HG02623 (cell line): Measurements from ENCODE around the gene GNAT2.
"Not testable (repeated sequence)": the region's sequence is repeated elsewhere in the genome, so short reads cannot be mapped to it uniquely, and the experiment has no call there.

Experiments used
- ATAC-seq: cut with Tn5 transposase; IDR thresholded peaks from one replicate; pipeline ENCODE4 v1.9.1; 2021; ENCODE audit warnings: moderate library complexity; ENCODE audit not compliant: unreplicated experiment

Gene GNAT2

GRCh38 chr1:109619576-109620400 lies at the start of gene GNAT2, which contains the start of gene AMPD2:
Gene GNAT2, minus strand, starts transcription at chr1:109619616. Its CDS starts 6,746 bp downstream, at chr1:109612870.
Gene AMPD2, plus strand, starts transcription at chr1:109619837. Its CDS starts 1,339 bp downstream, at chr1:109621176.
- ATAC-seq: peak; percentile 56

GRCh38 chr1:109668123-109668775 lies 48.8 kb upstream of the GNAT2 start:
- no peak for ATAC-seq

DNA sequence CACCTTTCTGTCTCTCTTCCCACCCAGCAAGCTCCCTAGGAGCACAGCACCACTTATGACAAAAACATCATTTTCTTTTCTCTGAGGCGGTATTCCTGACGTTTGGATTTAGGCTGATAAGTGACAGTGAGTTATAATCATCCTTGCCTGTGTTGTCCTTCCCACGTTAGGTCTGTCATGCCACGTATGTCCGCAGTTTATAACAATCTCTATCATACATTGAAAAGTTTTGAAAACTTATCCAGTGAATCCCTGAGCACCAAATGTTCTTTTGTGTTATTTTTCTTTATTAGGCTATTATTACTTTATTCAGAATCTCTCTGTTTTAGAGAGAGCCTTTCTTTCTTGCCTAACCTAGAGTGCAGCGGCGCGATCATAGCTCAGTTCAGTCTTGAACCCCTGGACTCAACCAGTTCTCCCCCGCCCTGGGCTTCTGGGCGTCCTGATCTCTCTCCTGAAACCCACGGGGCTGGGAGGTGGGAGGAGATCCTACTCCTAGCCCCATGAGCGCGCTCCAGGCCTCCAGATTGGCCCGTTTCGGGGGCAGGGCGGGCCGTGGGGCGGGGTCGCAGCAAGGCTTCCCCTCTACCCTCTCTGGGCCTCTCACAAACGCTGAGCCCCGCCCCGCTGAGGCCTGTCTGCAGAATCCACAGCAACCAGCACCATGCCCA lies 48.2 kb upstream of the GNAT2 start, which contains the start of gene GSTM2:
Gene GSTM2, plus strand, starts transcription at position 606 of the 671 bp plus-strand sequence. Its CDS starts 59 bp downstream, at position 665.
- peak; percentile 97 for ATAC-seq

- no peak for ATAC-seq
Measured at GRCh38 chr1:109664671-109665070, 45.3 kb upstream of the GNAT2 start.

GRCh38 chr1:109661391-109661790 lies 42.0 kb upstream of the GNAT2 start:
- ATAC-seq: no peak

GRCh38 chr1:109660691-109661026 lies 41.2 kb upstream of the GNAT2 start:
- not testable (repeated sequence) for ATAC-seq

GRCh38 chr1:109659997-109660690 lies 40.7 kb upstream of the GNAT2 start:
- ATAC-seq: no peak

- no peak for ATAC-seq
Measured at GRCh38 chr1:109659145-109659544, 39.7 kb upstream of the GNAT2 start.

DNA sequence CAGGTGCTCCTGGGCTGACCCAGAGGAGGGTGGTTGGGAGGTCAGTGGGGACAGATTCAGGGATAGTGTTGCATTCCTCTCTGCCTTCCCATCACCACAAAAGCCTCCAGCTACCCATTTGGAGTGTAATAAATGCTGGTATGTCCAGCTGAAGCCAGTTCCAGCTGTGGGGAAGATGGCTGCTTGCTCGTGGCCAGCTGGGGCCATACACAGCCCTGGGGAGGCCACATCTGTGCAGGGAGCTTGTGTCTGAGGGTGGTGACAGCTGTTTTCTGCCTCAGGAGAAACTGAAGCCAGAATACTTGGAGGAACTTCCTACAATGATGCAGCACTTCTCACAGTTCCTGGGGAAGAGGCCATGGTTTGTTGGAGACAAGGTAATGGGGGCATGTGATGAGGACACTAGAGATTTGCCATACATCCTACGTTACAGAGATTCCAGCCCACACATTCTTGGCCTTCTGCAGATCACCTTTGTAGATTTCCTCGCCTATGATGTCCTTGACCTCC lies 39.2 kb upstream of the GNAT2 start:
- ATAC-seq: no peak

DNA sequence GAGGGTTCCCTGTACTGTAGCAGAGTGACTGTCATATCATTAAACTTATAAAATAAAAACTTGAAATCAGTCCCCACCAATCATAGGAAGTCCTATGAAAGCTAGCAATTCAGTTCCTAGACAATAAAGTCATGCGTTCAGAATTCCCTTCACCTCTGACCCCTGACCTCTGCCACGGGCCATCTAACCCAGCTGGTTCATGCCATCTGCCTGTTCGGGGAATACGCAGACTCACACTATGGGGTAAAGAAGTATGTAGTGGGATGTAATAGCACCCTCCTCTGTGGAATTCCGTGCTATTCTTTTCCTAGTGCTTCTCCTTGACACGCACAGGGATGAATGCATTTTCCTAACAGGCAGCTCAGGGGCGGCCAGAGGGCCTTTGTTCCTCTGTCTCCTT lies 38.6 kb upstream of the GNAT2 start:
- no peak for ATAC-seq

DNA sequence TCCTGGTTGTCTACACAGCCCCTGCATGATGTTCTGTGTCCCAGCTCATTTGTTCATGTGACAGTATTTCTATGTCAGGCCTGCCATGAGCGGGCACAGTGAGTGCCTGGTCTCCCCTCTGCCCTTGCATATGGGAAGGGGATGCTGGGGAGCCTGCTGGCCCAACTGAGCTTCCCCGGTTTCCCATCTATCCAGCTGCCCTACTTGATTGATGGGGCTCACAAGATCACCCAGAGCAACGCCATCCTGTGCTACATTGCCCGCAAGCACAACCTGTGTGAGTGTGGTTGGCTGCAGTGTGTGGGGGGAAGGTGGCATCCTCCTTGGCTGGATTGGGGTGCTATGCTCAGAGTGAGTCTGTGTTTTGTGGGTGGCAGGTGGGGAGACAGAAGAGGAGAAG lies 38.0 kb upstream of the GNAT2 start:
- no peak for ATAC-seq

GRCh38 chr1:109655615-109656519 lies 36.5 kb upstream of the GNAT2 start, which contains the start of gene GSTM4:
Gene GSTM4, plus strand, starts transcription at chr1:109656099. Its CDS starts 291 bp downstream, at chr1:109656390.
- peak; percentile 93 for ATAC-seq

- no peak for ATAC-seq
Measured at GRCh38 chr1:109654519-109654918, 35.1 kb upstream of the GNAT2 start.

- ATAC-seq: no peak
Measured at GRCh38 chr1:109653306-109653705, 33.9 kb upstream of the GNAT2 start.

- ATAC-seq: no peak
Measured at GRCh38 chr1:109652402-109652801, 33.0 kb upstream of the GNAT2 start.

DNA sequence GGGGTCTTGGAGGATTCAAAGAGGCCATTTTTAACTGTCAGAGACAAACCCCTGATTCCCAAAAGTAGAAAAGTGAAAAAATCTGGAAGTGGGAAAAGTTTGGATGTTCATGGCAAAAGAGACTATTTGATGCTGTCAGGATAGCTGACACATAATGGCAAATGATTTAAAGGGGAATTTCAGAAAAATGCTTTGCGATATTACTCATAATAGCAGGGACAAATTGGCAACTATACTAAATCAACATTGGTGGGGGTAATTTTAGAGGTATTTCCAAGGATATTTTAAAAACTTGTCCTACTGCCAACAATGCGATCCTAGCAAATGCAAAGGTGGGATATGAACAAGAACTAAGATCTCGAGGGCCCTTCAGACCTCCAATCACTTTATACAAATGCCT lies 31.2 kb upstream of the GNAT2 start:
- ATAC-seq: no peak

DNA sequence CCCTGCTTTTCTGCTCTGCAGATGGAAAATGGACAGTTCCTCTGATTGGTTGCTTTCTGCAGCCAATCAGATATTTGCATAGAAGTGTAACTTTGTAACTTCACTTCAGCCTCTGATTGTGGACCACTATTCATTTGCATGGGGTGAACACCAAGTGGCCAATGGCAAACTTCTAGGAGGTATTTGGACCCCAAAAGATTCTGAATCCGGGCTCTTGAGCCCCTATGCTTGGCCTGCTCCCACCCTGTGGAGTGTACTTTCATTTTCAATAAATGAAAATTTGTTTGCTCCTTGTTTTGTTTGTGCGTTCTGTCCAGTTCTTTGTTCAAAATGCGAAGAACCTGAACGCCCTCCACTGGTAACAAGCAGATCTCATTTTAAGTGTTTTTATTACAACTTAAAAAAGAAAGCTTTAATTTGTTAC lies 30.1 kb upstream of the GNAT2 start:
- ATAC-seq: no peak

- no peak for ATAC-seq
Measured at GRCh38 chr1:109644670-109645069, 25.3 kb upstream of the GNAT2 start.

DNA sequence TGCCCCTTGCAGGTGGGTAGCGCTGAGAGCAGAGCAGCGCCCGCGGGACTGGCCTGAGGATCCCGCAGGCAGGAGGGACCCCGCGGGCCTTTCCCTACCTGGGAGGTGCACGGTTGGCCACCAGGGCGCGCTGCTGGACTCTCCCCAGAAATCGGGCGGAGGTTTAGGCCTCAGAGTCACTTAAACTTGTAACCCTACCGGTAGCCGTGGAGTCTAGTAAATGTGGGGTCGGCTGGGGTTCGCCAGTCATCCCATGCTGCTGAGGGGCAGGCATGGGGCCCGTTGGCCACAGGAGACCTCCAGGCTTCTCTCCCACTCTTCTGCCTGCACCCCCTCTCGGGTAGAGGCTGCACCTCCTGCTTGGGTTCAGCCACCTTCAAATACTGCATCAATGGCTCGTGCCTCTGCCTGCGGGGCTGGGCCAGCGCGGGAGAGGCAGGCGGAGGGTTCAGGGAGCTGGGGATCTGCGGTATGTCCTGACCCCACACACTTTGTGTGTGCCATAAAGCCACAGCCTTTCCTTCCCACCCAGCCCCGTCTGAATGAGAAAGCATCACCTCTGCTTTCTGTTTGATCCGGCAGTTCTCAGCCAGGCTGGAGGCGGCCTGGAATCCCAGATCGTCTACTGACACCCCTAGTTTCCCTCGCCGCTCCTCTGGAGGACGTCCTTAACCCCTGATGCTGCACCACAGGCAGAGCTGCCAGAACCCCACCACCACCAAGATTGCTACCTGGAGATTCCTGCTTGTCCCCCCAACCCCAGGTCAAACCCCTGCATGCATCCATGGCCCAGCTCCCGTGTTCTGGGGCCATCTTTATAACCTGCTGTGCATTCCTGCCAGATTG lies 24.2 kb upstream of the GNAT2 start:
- ATAC-seq: peak; percentile 53
